GM12878 (cell line): Measurements from ENCODE around the gene MYOM1. TPM values are rescaled to one million over a fixed set of nuclear protein-coding genes. Genes with fewer than 3 reads are reported as not detected.

Experiments used
- ATAC-seq: fragments of 200-7000 bp; cut with Tn5 transposase; 3 replicates; pipeline ENCODE4 v1.9.1; 2020; ENCODE audit warnings: mild to moderate bottlenecking, moderate library complexity
- BruUV-seq: library from RNA; stranded (reverse); fragments of 400-500 nt; replicated peaks from 2 replicates; lab custom pipeline; 2021; lab: Mats Ljungman, UMichigan
- CTCF ChIA-PET: fragments of 300-600 bp; sonication (Branson Sonifier 250); formaldehyde crosslinking; extraction: SDS; loops from one replicate; lab custom pipeline; 2021; ENCODE audit warnings: inconsistent platforms; lab: Yijun Ruan, JAX
- POLR2A ChIA-PET: fragments of 350-600 bp; formaldehyde crosslinking; extraction: SDS; loops from one replicate; lab custom pipeline; 2021; ENCODE audit warnings: inconsistent platforms; lab: Charles Lee
- RAD21 ChIA-PET: fragments of 300-600 bp; sonication (Branson Sonifier 250); formaldehyde crosslinking; loops from one replicate; lab custom pipeline; 2023; ENCODE audit warnings: antibody characterized with exemption; ENCODE audit not compliant: unreplicated experiment; lab: Charles Lee
- SMC1A ChIA-PET: fragments of 300-600 bp; sonication (Branson Sonifier 250); formaldehyde crosslinking; loops from one replicate; lab custom pipeline; 2023; ENCODE audit not compliant: unreplicated experiment, uncharacterized antibody; lab: Charles Lee
- DNase-seq: peaks from one replicate; pipeline ENCODE4 v3.0.0-alpha.2; 2011; ENCODE audit warnings: low read depth, low spot score
- FAIRE-seq: peaks from 3 replicates; lab custom pipeline; 2011; peaks lifted over from hg19 to GRCh38; lab: Jason Lieb, UNC
- H2AFZ ChIP-seq: 2 replicates; pipeline ENCODE4 v1.6.0; 2011; ENCODE audit warnings: low read depth, low read length, control low read depth; ENCODE audit not compliant: control insufficient read depth
- H3K27ac ChIP-seq: 2 replicates; pipeline ENCODE4 v1.5.1; 2011; ENCODE audit warnings: control low read depth; ENCODE audit not compliant: control insufficient read depth, insufficient read depth
- H3K27me3 ChIP-seq, 2 experiments: replicated peaks in 1 of 2; 2 replicates each; pipeline versions ENCODE4 v1.6.0 to v1.6.1; 2011; ENCODE audit warnings: low read length in 1 of 2; ENCODE audit not compliant: control insufficient read depth in 2 of 2, insufficient read depth in 2 of 2
- H3K36me3 ChIP-seq, 2 experiments: 2 replicates each; pipeline ENCODE4 v1.5.1; 2011; ENCODE audit warnings: low read length in 1 of 2; ENCODE audit not compliant: control insufficient read depth in 2 of 2, insufficient read depth in 2 of 2
- H3K4me1 ChIP-seq: 2 replicates; pipeline ENCODE4 v1.6.1; 2011; ENCODE audit warnings: mild to moderate bottlenecking, low read length, moderate library complexity, mixed read lengths; ENCODE audit not compliant: control insufficient read depth, insufficient read depth
- H3K4me2 ChIP-seq: 2 replicates; pipeline ENCODE4 v1.6.0; 2011; ENCODE audit warnings: control low read depth; ENCODE audit not compliant: control insufficient read depth, insufficient read depth
- H3K4me3 ChIP-seq: fragments of 200-600 bp; sonication (generic); 2 replicates; pipeline ENCODE4 v1.5.1; 2016
- H3K79me2 ChIP-seq: 2 replicates; pipeline ENCODE4 v1.6.0; 2011; ENCODE audit warnings: low read length; ENCODE audit not compliant: control insufficient read depth, insufficient read depth
- H3K9ac ChIP-seq: 2 replicates; pipeline ENCODE4 v1.8.0; 2011; ENCODE audit warnings: low read length, control low read depth, mixed read lengths; ENCODE audit not compliant: control insufficient read depth, insufficient read depth
- H3K9me3 ChIP-seq: replicated peaks from 3 replicates; pipeline ENCODE4 v1.5.1; 2011; ENCODE audit warnings: mild to moderate bottlenecking, low read length; ENCODE audit not compliant: control insufficient read depth, insufficient read depth
- H4K20me1 ChIP-seq: 2 replicates; pipeline ENCODE4 v1.6.0; 2011; ENCODE audit not compliant: control insufficient read depth, insufficient read depth
- ETV6 ChIP-seq, 2 experiments: fragments of 450-650 bp in 1 of 2; IDR thresholded peaks in 1 of 2; conservative IDR thresholded peaks in 1 of 2; 2 replicates each; pipeline ENCODE4 v1.6.1; 2014; ENCODE audit warnings: antibody characterized with exemption in 1 of 2, borderline replicate concordance in 1 of 2, low read depth in 1 of 2, mild to moderate bottlenecking in 1 of 2, moderate library complexity in 1 of 2
- WGBS: methylation state at CpG from one replicate; pipeline ENCODE4 v1.1.6; 2016; ENCODE audit warnings: low lambda C conversion rate; ENCODE audit not compliant: insufficient replicate concordance, insufficient coverage; ENCODE audit errors: missing lambda C conversion rate; 5-methylcytosine and 5-hydroxymethylcytosine counted together
- in situ Hi-C: fragments of 300-500 bp; cut with MboI; formaldehyde crosslinking; loops from 9 replicates; pipeline ENCODE4 v1.14.3; 2018; ENCODE audit warnings: mixed read lengths
- intact Hi-C: fragments of 100-400 bp; cut with micrococcal nuclease; formaldehyde crosslinking; loops from one replicate; pipeline ENCODE4 v1.14.2; 2022; ENCODE audit not compliant: unreplicated experiment
- polyA plus RNA-seq, 11 experiments: library from polyadenylated mRNA; depleted of rRNA in 4 of 11; unstranded in 6 of 11; stranded (reverse) in 5 of 11; fragments of >200 nt; fragmentation: Nextera tagmentation in 4 of 11; fragmentation: Illumina TruSeq in 1 of 11; extraction: Ambion mirVana in 4 of 11; extraction: Trizol in 1 of 11; gene quantifications; 1 replicate in 1 of 11; 2 replicates in 10 of 11; pipeline versions ENCODE4 v1.2.1 to v1.2.3, GENCODE V29; 2011 to 2016; ENCODE audit warnings: inconsistent platforms in 2 of 11, missing spikeins in 2 of 11, low read depth in 1 of 11
- total RNA-seq, 4 experiments: library from RNA; depleted of rRNA in 3 of 4; stranded (reverse); fragments of >200 nt in 3 of 4; fragmentation: Illumina TruSeq in 1 of 4; extraction: Trizol in 1 of 4; gene quantifications; 2 replicates each; pipeline versions ENCODE4 v1.2.1 to v1.2.3, GENCODE V29; 2013 to 2021
- TF ChIP-seq, protein P1 (sequence below): fragments of 450-650 bp; IDR thresholded peaks from 2 replicates; pipeline ENCODE4 v1.6.1; 2016; ENCODE audit warnings: mild to moderate bottlenecking, moderate library complexity, borderline replicate concordance

Gene MYOM1
- total and polyA plus RNA-seq, 10 of the 15 experiments (the other 5 are each of a cell fraction or from before 2014, with no cell fraction given) = 0.06 to 1.0 (median 0.57) TPM

DNA sequence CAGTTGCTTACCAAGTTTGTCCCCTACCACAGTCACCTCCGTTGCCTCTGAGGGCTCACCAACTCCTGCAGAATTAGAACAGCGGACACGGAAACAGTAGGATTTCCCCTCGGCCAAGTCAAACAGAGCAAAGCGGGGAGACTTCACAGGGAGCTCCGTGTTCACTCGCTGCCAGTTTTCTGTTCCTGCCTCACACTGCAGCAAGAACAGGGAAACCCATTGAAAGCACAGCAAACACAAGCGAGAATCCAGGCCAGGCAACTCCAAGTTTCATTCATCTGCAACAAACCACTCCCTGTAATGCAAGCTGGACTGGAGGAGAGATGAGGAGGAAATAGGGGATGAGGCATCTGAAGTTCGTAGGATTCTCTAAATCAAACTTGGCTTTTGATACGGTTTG, 84.2 kb downstream of the MYOM1 start:
- CTCF ChIA-PET = no interaction called here
- RAD21 ChIA-PET = interaction anchor here (0.6 kb wide), 1 partner anchor 9 kb away, joined by 3 read pairs; no protein-coding TSS in a partner anchor
- BruUV-seq = no TSS peak
- in situ Hi-C loops (loop anchor here (10.0 kb wide), 1 partner anchor 201 kb away; no protein-coding TSS in a partner anchor), intact Hi-C loops (no loop called here)
- FAIRE-seq (no peak), ATAC-seq (no peak), DNase-seq (no peak)
- Histone ChIP-seq H3K79me2 (no peaks in the 10 kb centered on the region), H3K4me2 (no peak overlapping the region), H3K4me3 (no peak overlapping the region), H3K9ac (no peak overlapping the region), H3K9me3 (no peaks in the 10 kb centered on the region), H4K20me1 (no peaks in the 10 kb centered on the region), H2AFZ (no peak overlapping the region), H3K27ac (no peak overlapping the region), H3K36me3 (no peaks in the 10 kb centered on the region), H3K4me1 (no peaks in the 10 kb centered on the region), H3K27me3 (no peaks in the 10 kb centered on the region)
- POLR2A ChIA-PET = interaction anchor here (0.6 kb wide), 1 partner anchor 102 kb away, joined by 5 read pairs; no protein-coding TSS in a partner anchor
- 67% methylated on average over 10 of the region's 10 CpGs for WGBS
- SMC1A ChIA-PET = no interaction called here
- TF ChIP-seq ETV6 (conservative IDR thresholded peaks at IDR 0.05 in 1 of 2, IDR thresholded peaks at IDR 0.05 in 1 of 2; ENCODE audit: borderline replicate concordance in 1 of 2, low read depth in 1 of 2) = no peak
- TF ChIP-seq, protein P1, sequence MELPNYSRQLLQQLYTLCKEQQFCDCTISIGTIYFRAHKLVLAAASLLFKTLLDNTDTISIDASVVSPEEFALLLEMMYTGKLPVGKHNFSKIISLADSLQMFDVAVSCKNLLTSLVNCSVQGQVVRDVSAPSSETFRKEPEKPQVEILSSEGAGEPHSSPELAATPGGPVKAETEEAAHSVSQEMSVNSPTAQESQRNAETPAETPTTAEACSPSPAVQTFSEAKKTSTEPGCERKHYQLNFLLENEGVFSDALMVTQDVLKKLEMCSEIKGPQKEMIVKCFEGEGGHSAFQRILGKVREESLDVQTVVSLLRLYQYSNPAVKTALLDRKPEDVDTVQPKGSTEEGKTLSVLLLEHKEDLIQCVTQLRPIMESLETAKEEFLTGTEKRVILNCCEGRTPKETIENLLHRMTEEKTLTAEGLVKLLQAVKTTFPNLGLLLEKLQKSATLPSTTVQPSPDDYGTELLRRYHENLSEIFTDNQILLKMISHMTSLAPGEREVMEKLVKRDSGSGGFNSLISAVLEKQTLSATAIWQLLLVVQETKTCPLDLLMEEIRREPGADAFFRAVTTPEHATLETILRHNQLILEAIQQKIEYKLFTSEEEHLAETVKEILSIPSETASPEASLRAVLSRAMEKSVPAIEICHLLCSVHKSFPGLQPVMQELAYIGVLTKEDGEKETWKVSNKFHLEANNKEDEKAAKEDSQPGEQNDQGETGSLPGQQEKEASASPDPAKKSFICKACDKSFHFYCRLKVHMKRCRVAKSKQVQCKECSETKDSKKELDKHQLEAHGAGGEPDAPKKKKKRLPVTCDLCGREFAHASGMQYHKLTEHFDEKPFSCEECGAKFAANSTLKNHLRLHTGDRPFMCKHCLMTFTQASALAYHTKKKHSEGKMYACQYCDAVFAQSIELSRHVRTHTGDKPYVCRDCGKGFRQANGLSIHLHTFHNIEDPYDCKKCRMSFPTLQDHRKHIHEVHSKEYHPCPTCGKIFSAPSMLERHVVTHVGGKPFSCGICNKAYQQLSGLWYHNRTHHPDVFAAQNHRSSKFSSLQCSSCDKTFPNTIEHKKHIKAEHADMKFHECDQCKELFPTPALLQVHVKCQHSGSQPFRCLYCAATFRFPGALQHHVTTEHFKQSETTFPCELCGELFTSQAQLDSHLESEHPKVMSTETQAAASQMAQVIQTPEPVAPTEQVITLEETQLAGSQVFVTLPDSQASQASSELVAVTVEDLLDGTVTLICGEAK = no peak
